ENCODE measurements around the gene SLC39A1. TPM values are rescaled to one million over a fixed set of nuclear protein-coding genes. Genes with fewer than 3 reads are reported as not detected.
"Not testable (repeated sequence)": the region's sequence is repeated elsewhere in the genome, so short reads cannot be mapped to it uniquely, and the experiment has no call there.

The SLC39A1 gene
- total RNA-seq, 1 donor from 2014 or later = 28.1 TPM

DNA sequence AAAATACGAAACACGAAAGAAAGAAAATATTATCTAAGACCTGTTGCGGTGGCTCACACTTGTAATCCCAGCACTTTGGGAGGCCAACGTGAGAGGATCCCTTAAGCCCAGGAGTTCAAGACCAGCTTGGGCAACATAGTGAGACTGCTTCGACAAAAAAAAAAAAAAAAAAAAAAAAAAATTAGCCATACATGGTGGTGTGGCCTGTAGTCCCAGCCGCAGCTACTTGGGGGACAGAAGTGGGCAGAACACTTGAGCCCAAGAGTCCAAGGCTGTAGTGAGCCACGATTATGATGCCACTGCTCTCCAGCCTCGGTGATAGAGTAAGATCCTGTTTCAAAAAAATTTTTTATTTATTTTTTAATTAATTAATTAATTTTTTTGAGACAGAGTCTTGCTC lies 24.3 kb upstream of the SLC39A1 start:
- H3K27me3 Mint-ChIP-seq (ENCODE audit: unreplicated experiment) = peaks cover 10% of the 10 kb centered on the region
- no peak for TF ChIP-seq CTCF (IDR thresholded peaks at IDR 0.05; ENCODE audit: partially characterized antibody, unreplicated experiment)
- peaks cover 21% of the 10 kb centered on the region for H3K4me1 Mint-ChIP-seq (ENCODE audit: low read depth, unreplicated experiment)
- peaks cover 8% of the 10 kb centered on the region for H3K9me3 Mint-ChIP-seq (ENCODE audit: unreplicated experiment)
- no peak for DNase-seq
- H3K27ac Mint-ChIP-seq (ENCODE audit: unreplicated experiment) = no peak overlapping the region
- no peak overlapping the region for H3K4me3 Mint-ChIP-seq (ENCODE audit: unreplicated experiment)
- H3K36me3 Mint-ChIP-seq (ENCODE audit: unreplicated experiment) = no peaks in the 10 kb centered on the region

DNA sequence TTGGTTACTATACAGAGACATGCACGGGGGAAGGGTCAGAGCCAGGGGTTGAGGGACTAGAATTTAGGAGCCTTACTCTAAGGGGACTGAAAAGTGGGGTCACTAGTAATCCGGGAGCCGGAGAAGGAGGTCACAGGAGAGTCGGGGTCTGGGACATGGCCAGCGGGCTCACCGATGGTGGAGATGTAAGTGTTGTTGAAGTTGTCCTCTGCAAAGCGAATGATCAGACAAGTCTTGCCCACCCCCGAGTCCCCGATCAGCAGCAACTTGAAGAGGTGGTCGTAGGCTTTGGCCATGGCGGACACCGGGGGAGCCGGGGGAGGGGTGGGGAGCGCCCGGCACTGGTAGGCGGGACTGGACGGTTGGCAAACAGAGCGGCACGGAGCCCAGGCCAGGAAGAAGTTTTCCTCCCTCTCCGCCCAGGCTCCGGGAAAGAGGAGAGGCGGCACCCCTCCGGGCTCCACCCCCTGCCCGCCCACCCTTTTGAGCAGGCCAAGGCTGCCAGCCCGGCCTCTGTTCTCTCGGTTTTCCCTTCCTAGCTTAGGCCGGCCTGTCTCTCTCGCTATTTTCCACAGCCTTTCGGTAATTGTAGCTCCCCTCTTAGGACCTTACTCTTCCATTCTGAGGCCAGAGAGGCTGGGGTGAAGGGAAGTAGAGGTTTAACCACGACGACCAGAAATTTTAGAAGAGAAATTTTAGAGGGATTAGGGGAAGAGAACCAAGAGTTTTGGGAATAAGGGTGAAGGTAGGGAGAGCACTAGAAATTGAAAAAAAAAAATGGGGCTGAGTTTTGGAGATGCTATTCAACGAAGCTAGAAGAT lies 22.8 kb upstream of the SLC39A1 start, which contains the start of gene RAB13:
RAB13 (minus strand) TSS at position 399 of the 821 bp plus-strand sequence; CDS start at position 296, 103 bp downstream.
- peak; percentile 66 for DNase-seq
- H3K36me3 Mint-ChIP-seq (ENCODE audit: unreplicated experiment) = no peaks in the 10 kb centered on the region
- peaks cover 8% of the 10 kb centered on the region for H3K9me3 Mint-ChIP-seq (ENCODE audit: unreplicated experiment)

GRCh38 chr1:153985341-153985912 lies 22.1 kb upstream of the SLC39A1 start:
- Mint-ChIP-seq H3K36me3 (ENCODE audit: unreplicated experiment) (no peaks in the 10 kb centered on the region), H3K4me3 (ENCODE audit: unreplicated experiment) (peak overlapping the region; percentile 94), H3K27me3 (ENCODE audit: unreplicated experiment) (peaks cover 8% of the 10 kb centered on the region), H3K27ac (ENCODE audit: unreplicated experiment) (no peak overlapping the region), H3K4me1 (ENCODE audit: low read depth, unreplicated experiment) (peaks cover 15% of the 10 kb centered on the region), H3K9me3 (ENCODE audit: unreplicated experiment) (peaks cover 4% of the 10 kb centered on the region)
- no peak for DNase-seq
- no peak for TF ChIP-seq CTCF (IDR thresholded peaks at IDR 0.05; ENCODE audit: partially characterized antibody, unreplicated experiment)

More for the DNA sequence above, 22.8 kb upstream of the SLC39A1 start, which contains the start of gene RAB13:
- TF ChIP-seq CTCF (IDR thresholded peaks at IDR 0.05; ENCODE audit: partially characterized antibody, unreplicated experiment) = no peak
- peak within 1 kb of the TSS; percentile 94 for H3K4me3 Mint-ChIP-seq (ENCODE audit: unreplicated experiment)
- peaks cover 10% of the 10 kb centered on the region for H3K27me3 Mint-ChIP-seq (ENCODE audit: unreplicated experiment)
- H3K4me1 Mint-ChIP-seq (ENCODE audit: low read depth, unreplicated experiment) = peaks cover 15% of the 10 kb centered on the region
- H3K27ac Mint-ChIP-seq (ENCODE audit: unreplicated experiment) = peak within 1 kb of the TSS; percentile 33

GRCh38 chr1:153984123-153984894 lies 21.0 kb upstream of the SLC39A1 start:
- no peak overlapping the region for H3K27ac Mint-ChIP-seq (ENCODE audit: unreplicated experiment)

GRCh38 chr1:153981735-153982134 lies 18.4 kb upstream of the SLC39A1 start:
- Mint-ChIP-seq H3K27me3 (ENCODE audit: unreplicated experiment) (peaks cover 10% of the 10 kb centered on the region), H3K4me1 (ENCODE audit: low read depth, unreplicated experiment) (peaks cover 12% of the 10 kb centered on the region)
- DNase-seq; H3K9me3 Mint-ChIP-seq (ENCODE audit: unreplicated experiment); H3K27ac Mint-ChIP-seq (ENCODE audit: unreplicated experiment); H3K4me3 Mint-ChIP-seq (ENCODE audit: unreplicated experiment); H3K36me3 Mint-ChIP-seq (ENCODE audit: unreplicated experiment): not testable (repeated sequence)

More at GRCh38 chr1:153984123-153984894, 21.0 kb upstream of the SLC39A1 start:
- no peak for DNase-seq
- TF ChIP-seq CTCF (IDR thresholded peaks at IDR 0.05; ENCODE audit: partially characterized antibody, unreplicated experiment) = no peak
- Mint-ChIP-seq H3K4me3 (ENCODE audit: unreplicated experiment) (peak overlapping the region; percentile 67), H3K9me3 (ENCODE audit: unreplicated experiment) (peaks cover 2% of the 10 kb centered on the region), H3K27me3 (ENCODE audit: unreplicated experiment) (peaks cover 5% of the 10 kb centered on the region), H3K36me3 (ENCODE audit: unreplicated experiment) (no peaks in the 10 kb centered on the region), H3K4me1 (ENCODE audit: low read depth, unreplicated experiment) (peaks cover 14% of the 10 kb centered on the region)

DNA sequence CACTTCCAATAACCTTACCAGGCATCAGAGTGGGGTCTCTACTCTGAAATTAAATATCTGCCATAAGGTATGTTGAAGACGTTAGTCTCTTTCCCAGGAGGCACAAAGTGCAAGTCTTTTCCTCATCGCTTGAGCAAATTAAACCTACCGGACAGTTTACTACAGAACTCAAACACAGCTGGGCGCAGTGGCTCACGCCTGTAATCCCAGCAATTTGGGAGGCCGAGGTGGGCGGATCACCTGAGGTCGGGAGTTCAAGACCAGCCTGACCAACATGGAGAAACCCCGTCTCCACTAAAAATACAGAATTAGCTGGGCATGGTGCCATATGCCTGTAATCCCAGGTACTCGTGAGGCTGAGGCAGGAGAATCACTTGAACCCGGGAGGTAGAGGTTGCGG lies 15.8 kb upstream of the SLC39A1 start:
- not testable (repeated sequence) for H3K9me3 Mint-ChIP-seq (ENCODE audit: unreplicated experiment); H3K27me3 Mint-ChIP-seq (ENCODE audit: unreplicated experiment); H3K4me1 Mint-ChIP-seq (ENCODE audit: low read depth, unreplicated experiment); H3K36me3 Mint-ChIP-seq (ENCODE audit: unreplicated experiment); DNase-seq
- H3K4me3 Mint-ChIP-seq (ENCODE audit: unreplicated experiment) = peak overlapping the region; percentile 96
- H3K27ac Mint-ChIP-seq (ENCODE audit: unreplicated experiment) = peak overlapping the region; percentile 34
